CD4-positive, alpha-beta T cell (primary cell): ENCODE results near the gene AGAP9. TPM values are rescaled to one million over a fixed set of nuclear protein-coding genes. Genes with fewer than 3 reads are reported as not detected.
"Not testable (repeated sequence)": the region's sequence is repeated elsewhere in the genome, so short reads cannot be mapped to it uniquely, and the experiment has no call there.

ENCODE experiments used
- ATAC-seq: fragments of 200-7000 bp; cut with Tn5 transposase; one replicate; pipeline ENCODE4 v1.10.0; 2022; ENCODE audit warnings: mild to moderate bottlenecking; ENCODE audit not compliant: poor library complexity
- CTCF ChIA-PET: fragments of 350-600 bp; sonication (Branson Sonifier 250); formaldehyde crosslinking; loops from one replicate; lab custom pipeline; 2021; ENCODE audit warnings: antibody characterized with exemption, inconsistent platforms; lab: Charles Lee
- POLR2A ChIA-PET: fragments of 350-600 bp; sonication (Branson Sonifier 250); formaldehyde crosslinking; loops from one replicate; lab custom pipeline; 2021; ENCODE audit warnings: antibody characterized with exemption, inconsistent platforms; lab: Charles Lee
- DNase-seq, 14 experiments: peaks; one replicate each; pipeline ENCODE4 v3.0.0-alpha.2; 2013 to 2020; ENCODE audit warnings: mixed read lengths in 2 of 14
- H3K27ac ChIP-seq, 2 donors: one replicate each; pipeline versions ENCODE4 v1.5.1 to v1.7.0; 2013; ENCODE audit warnings: low read length in 2 of 2, low read depth in 1 of 2, mild to moderate bottlenecking in 1 of 2
- H3K27me3 ChIP-seq, 2 experiments: 1 replicate in 1 of 2; 2 replicates in 1 of 2; pipeline versions ENCODE4 v1.6.1 to v1.7.0; 2013; ENCODE audit warnings: low read length in 2 of 2, control low read depth in 1 of 2, mild to moderate bottlenecking in 1 of 2, moderate library complexity in 1 of 2; ENCODE audit not compliant: insufficient read depth in 2 of 2, control insufficient read depth in 1 of 2
- H3K36me3 ChIP-seq: one replicate; pipeline ENCODE4 v1.6.1; 2013; ENCODE audit warnings: low read length, control low read depth; ENCODE audit not compliant: insufficient read depth
- H3K4me1 ChIP-seq: one replicate; pipeline ENCODE4 v1.6.1; 2013; ENCODE audit warnings: low read length, control low read depth; ENCODE audit not compliant: insufficient read depth
- H3K4me3 ChIP-seq: one replicate; pipeline ENCODE4 v1.5.1; 2013; ENCODE audit warnings: mild to moderate bottlenecking, low read length, moderate library complexity
- H3K9me3 ChIP-seq, 2 experiments: 1 replicate in 1 of 2; 2 replicates in 1 of 2; pipeline versions ENCODE4 v1.6.1 to v1.7.0; 2013; ENCODE audit warnings: low read length in 2 of 2, mild to moderate bottlenecking in 2 of 2, control low read depth in 1 of 2, moderate library complexity in 1 of 2; ENCODE audit not compliant: control insufficient read depth in 1 of 2, insufficient read depth in 1 of 2
- H3K27ac Mint-ChIP-seq: one replicate; pipeline ENCODE4 v1.8.0; 2020; ENCODE audit warnings: mixed read lengths
- H3K27me3 Mint-ChIP-seq: one replicate; pipeline ENCODE4 v1.8.0; 2021; ENCODE audit warnings: mixed read lengths
- H3K36me3 Mint-ChIP-seq: one replicate; pipeline ENCODE4 v1.8.0; 2021; ENCODE audit warnings: low read depth, mixed read lengths
- H3K4me1 Mint-ChIP-seq: one replicate; pipeline ENCODE4 v1.8.0; 2021; ENCODE audit warnings: low read depth, mixed read lengths
- H3K4me3 Mint-ChIP-seq: one replicate; pipeline ENCODE4 v1.8.0; 2020; ENCODE audit warnings: mild to moderate bottlenecking, mixed read lengths
- H3K9me3 Mint-ChIP-seq: one replicate; pipeline ENCODE4 v1.8.0; 2020; ENCODE audit warnings: mixed read lengths
- intact Hi-C, 2 experiments: fragments of 100-400 bp; cut with DNase I in 1 of 2; cut with micrococcal nuclease in 1 of 2; formaldehyde crosslinking; loops; one replicate each; pipeline versions ENCODE4 v1.15.1 to v1.9.0; 2023 to 2025; cut with DNase I, micrococcal nuclease
- total RNA-seq, 174 experiments: library from RNA in 2 of 174; stranded (reverse) in 2 of 174; gene quantifications; one replicate each; pipeline ENCODE4 v1.2.3 and lab custom pipeline; 2021 to 2026

AGAP9 gene
- total RNA-seq, 2 experiments from 2014 or later: 5.4 to 6.5 TPM

- intact Hi-C loops, H3K4me3 ChIP-seq, H3K27me3 ChIP-seq, H3K27ac Mint-ChIP-seq, H3K4me1 Mint-ChIP-seq, ATAC-seq, POLR2A ChIA-PET, CTCF ChIA-PET, H3K36me3 Mint-ChIP-seq, H3K9me3 Mint-ChIP-seq, H3K36me3 ChIP-seq, H3K27ac ChIP-seq, H3K4me3 Mint-ChIP-seq, H3K27me3 Mint-ChIP-seq, DNase-seq, H3K4me1 ChIP-seq, H3K9me3 ChIP-seq: not testable (repeated sequence)
These were observed 31.8 kb downstream of the AGAP9 start, which contains the start of gene FAM25G for GRCh38 chr10:47491600-47491999. TSS of gene FAM25G (minus strand) at chr10:47491700. CDS start at chr10:47491674, 26 bp downstream.

- CTCF ChIA-PET, H3K27me3 ChIP-seq, H3K9me3 Mint-ChIP-seq, POLR2A ChIA-PET, ATAC-seq, H3K36me3 ChIP-seq, DNase-seq, H3K27ac Mint-ChIP-seq, H3K36me3 Mint-ChIP-seq, H3K4me1 ChIP-seq, H3K27me3 Mint-ChIP-seq, H3K9me3 ChIP-seq, H3K4me3 ChIP-seq, H3K4me1 Mint-ChIP-seq, H3K4me3 Mint-ChIP-seq, H3K27ac ChIP-seq, intact Hi-C loops: not testable (repeated sequence)
These were observed 33.8 kb downstream of the AGAP9 start for GRCh38 chr10:47489630-47490029.

GRCh38 chr10:47485943-47486342 lies 37.5 kb downstream of the AGAP9 start:
- H3K27me3 Mint-ChIP-seq, DNase-seq, H3K27me3 ChIP-seq, H3K9me3 Mint-ChIP-seq, H3K27ac ChIP-seq, H3K4me1 ChIP-seq, H3K9me3 ChIP-seq, H3K36me3 ChIP-seq, intact Hi-C loops, H3K4me3 Mint-ChIP-seq, H3K27ac Mint-ChIP-seq, POLR2A ChIA-PET, H3K4me3 ChIP-seq, H3K4me1 Mint-ChIP-seq, CTCF ChIA-PET, H3K36me3 Mint-ChIP-seq, ATAC-seq: not testable (repeated sequence)

GRCh38 chr10:47484786-47485185 lies 38.7 kb downstream of the AGAP9 start:
- intact Hi-C loops, H3K4me1 ChIP-seq, H3K27me3 ChIP-seq, H3K27ac Mint-ChIP-seq, H3K27me3 Mint-ChIP-seq, H3K36me3 Mint-ChIP-seq, H3K9me3 ChIP-seq, ATAC-seq, H3K4me3 Mint-ChIP-seq, POLR2A ChIA-PET, H3K36me3 ChIP-seq, DNase-seq, H3K4me1 Mint-ChIP-seq, H3K9me3 Mint-ChIP-seq, CTCF ChIA-PET, H3K27ac ChIP-seq, H3K4me3 ChIP-seq: not testable (repeated sequence)

- H3K27me3 ChIP-seq, DNase-seq, H3K9me3 ChIP-seq, CTCF ChIA-PET, H3K27ac Mint-ChIP-seq, H3K36me3 Mint-ChIP-seq, intact Hi-C loops, H3K4me3 ChIP-seq, POLR2A ChIA-PET, ATAC-seq, H3K4me1 ChIP-seq, H3K4me1 Mint-ChIP-seq, H3K27me3 Mint-ChIP-seq, H3K9me3 Mint-ChIP-seq, H3K27ac ChIP-seq, H3K36me3 ChIP-seq, H3K4me3 Mint-ChIP-seq: not testable (repeated sequence)
These were observed 39.5 kb downstream of the AGAP9 start, which contains the start of gene ANXA8 for GRCh38 chr10:47483923-47484322. TSS of gene ANXA8 (minus strand) at chr10:47484115. CDS start at chr10:47483933, 182 bp downstream.

- H3K9me3 ChIP-seq, H3K4me3 ChIP-seq, H3K27ac Mint-ChIP-seq, H3K27me3 Mint-ChIP-seq, H3K9me3 Mint-ChIP-seq, H3K27ac ChIP-seq, H3K36me3 ChIP-seq, H3K4me1 ChIP-seq, H3K4me1 Mint-ChIP-seq, H3K4me3 Mint-ChIP-seq, CTCF ChIA-PET, intact Hi-C loops, DNase-seq, ATAC-seq, H3K36me3 Mint-ChIP-seq, POLR2A ChIA-PET, H3K27me3 ChIP-seq: not testable (repeated sequence)
These were observed 41.1 kb downstream of the AGAP9 start for GRCh38 chr10:47482367-47482766.

GRCh38 chr10:47481768-47482181 lies 41.7 kb downstream of the AGAP9 start:
- H3K4me1 Mint-ChIP-seq, POLR2A ChIA-PET, H3K9me3 ChIP-seq, H3K36me3 Mint-ChIP-seq, H3K4me3 Mint-ChIP-seq, intact Hi-C loops, DNase-seq, H3K4me3 ChIP-seq, H3K27ac Mint-ChIP-seq, ATAC-seq, H3K27me3 Mint-ChIP-seq, H3K27me3 ChIP-seq, H3K4me1 ChIP-seq, H3K36me3 ChIP-seq, H3K27ac ChIP-seq, H3K9me3 Mint-ChIP-seq, CTCF ChIA-PET: not testable (repeated sequence)
